Measurements from ENCODE around the gene PTGES.
"Not testable (repeated sequence)": the region's sequence is repeated elsewhere in the genome, so short reads cannot be mapped to it uniquely, and the experiment has no call there.

Gene PTGES

DNA sequence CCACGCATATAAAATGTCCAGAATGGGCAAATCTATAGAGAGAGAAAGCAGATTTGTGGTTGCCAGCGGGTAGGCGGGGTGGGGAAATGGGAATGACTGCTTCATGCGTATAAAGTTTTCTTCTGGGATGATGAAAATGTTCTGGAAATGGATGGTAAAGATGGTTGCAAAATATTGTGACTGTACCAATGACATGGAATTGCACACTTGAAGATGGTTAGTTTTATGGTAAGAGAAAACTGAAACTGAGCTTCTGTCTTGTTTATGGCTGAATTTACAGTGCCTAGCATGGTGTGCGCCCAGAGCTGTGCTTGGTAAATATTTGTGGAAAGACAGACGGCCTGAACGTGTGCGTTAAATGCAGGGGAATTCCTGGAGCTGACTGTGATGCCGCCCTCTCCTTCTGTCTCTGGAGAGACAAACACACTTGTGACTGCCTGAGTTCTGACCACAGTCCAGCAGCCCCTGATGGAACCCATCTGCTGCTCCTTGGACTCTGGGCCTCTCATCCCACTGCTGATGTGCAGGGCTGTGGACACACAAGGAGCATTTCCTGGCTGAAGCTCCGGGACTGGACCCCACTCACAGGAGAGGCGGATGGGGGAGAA, 8.6 kb upstream of the PTGES start:
- peak; percentile 99 for DNase-seq
- Histone ChIP-seq H2BK12ac (ENCODE audit: low read length in 2 of 2) (peak overlapping the region; percentile 76 to 100), H3K4me1 (ENCODE audit: control insufficient read depth, insufficient read depth, low read depth, low read length) (peaks cover 11% of the 10 kb centered on the region), H4K8ac (ENCODE audit: low read length) (peak overlapping the region; percentile 79), H3K4me2 (ENCODE audit: low read length, poor library complexity, severe bottlenecking) (no peak overlapping the region), H2BK15ac (ENCODE audit: low read depth, poor library complexity, severe bottlenecking) (no peak overlapping the region), H2BK120ac (ENCODE audit: low read depth, low read length) (peak overlapping the region; percentile 73), H2AFZ (ENCODE audit: low read depth, low read length) (peak overlapping the region; percentile 19), H3K27me3 (ENCODE audit: control insufficient read depth in 1 of 2, insufficient read depth in 1 of 2, low read length in 2 of 2) (peaks cover 0 to under 1% of the 10 kb centered on the region in 2 experiments), H3K4ac (ENCODE audit: low read depth in 1 of 2, low read length in 2 of 2) (peak overlapping the region in 1 of 2 experiments; percentile 95), H3K79me1 (replicated peaks; ENCODE audit: low read length, poor library complexity, severe bottlenecking) (no peaks in the 10 kb centered on the region), H2AK5ac (ENCODE audit: low read length, severe bottlenecking) (no peak overlapping the region), H3K36me3 (ENCODE audit: control insufficient read depth in 1 of 2, insufficient read depth in 2 of 2, low read depth in 1 of 2, low read length in 2 of 2) (no peaks in the 10 kb centered on the region), H3K23ac (ENCODE audit: low read length in 2 of 2) (no peak overlapping the region), H2BK5ac (ENCODE audit: low read depth, low read length, poor library complexity, severe bottlenecking) (no peak overlapping the region), H3K18ac (ENCODE audit: low read depth in 1 of 2, low read length in 2 of 2) (peak overlapping the region; percentile 84 to 100), H4K91ac (ENCODE audit: low read length) (peak overlapping the region; percentile 84), H3K9ac (ENCODE audit: low read length) (peak overlapping the region; percentile 86), H3K27ac (ENCODE audit: low read length, poor library complexity, severe bottlenecking) (no peak overlapping the region), H3K14ac (ENCODE audit: low read length in 2 of 2) (no peak overlapping the region), H3K9me3 (ENCODE audit: control insufficient read depth, low read length) (no peaks in the 10 kb centered on the region), H3K4me3 (ENCODE audit: insufficient read depth in 1 of 2, low read depth in 1 of 2, low read length in 2 of 2) (peak overlapping the region in 1 of 2 experiments; percentile 53)
- 36% methylated on average over 11 of the region's 11 CpGs for WGBS

GRCh38 chr9:129760784-129761183, 7.9 kb upstream of the PTGES start:
- not testable (repeated sequence) for H4K8ac ChIP-seq (ENCODE audit: low read length); H3K79me1 ChIP-seq (replicated peaks; ENCODE audit: low read length, poor library complexity, severe bottlenecking); DNase-seq; H2BK5ac ChIP-seq (ENCODE audit: low read depth, low read length, poor library complexity, severe bottlenecking); H4K91ac ChIP-seq (ENCODE audit: low read length); H2AK5ac ChIP-seq (ENCODE audit: low read length, severe bottlenecking); H3K4me3 ChIP-seq (ENCODE audit: insufficient read depth in 1 of 2, low read depth in 1 of 2, low read length in 2 of 2); H3K4ac ChIP-seq (ENCODE audit: low read depth in 1 of 2, low read length in 2 of 2); H2BK15ac ChIP-seq (ENCODE audit: low read depth, poor library complexity, severe bottlenecking); H3K23ac ChIP-seq (ENCODE audit: low read length in 2 of 2); H2AFZ ChIP-seq (ENCODE audit: low read depth, low read length); H3K27ac ChIP-seq (ENCODE audit: low read length, poor library complexity, severe bottlenecking); H3K27me3 ChIP-seq (ENCODE audit: control insufficient read depth in 1 of 2, insufficient read depth in 1 of 2, low read length in 2 of 2); H3K9me3 ChIP-seq (ENCODE audit: control insufficient read depth, low read length); H3K14ac ChIP-seq (ENCODE audit: low read length in 2 of 2); H3K4me2 ChIP-seq (ENCODE audit: low read length, poor library complexity, severe bottlenecking); H3K36me3 ChIP-seq (ENCODE audit: control insufficient read depth in 1 of 2, insufficient read depth in 2 of 2, low read depth in 1 of 2, low read length in 2 of 2)
- Histone ChIP-seq H3K9ac (ENCODE audit: low read length) (peak overlapping the region; percentile 86), H2BK12ac (ENCODE audit: low read length in 2 of 2) (peak overlapping the region in 1 of 2 experiments; percentile 76), H2BK120ac (ENCODE audit: low read depth, low read length) (peak overlapping the region; percentile 73), H3K4me1 (ENCODE audit: control insufficient read depth, insufficient read depth, low read depth, low read length) (peaks cover 11% of the 10 kb centered on the region), H3K18ac (ENCODE audit: low read depth in 1 of 2, low read length in 2 of 2) (peak overlapping the region in 1 of 2 experiments; percentile 6)
- 96% methylated on average over 5 of the region's 7 CpGs for WGBS

GRCh38 chr9:129759804-129760502, 7.1 kb upstream of the PTGES start:
- peak overlapping the region in 1 of 2 experiments; percentile 87 for H3K14ac ChIP-seq (ENCODE audit: low read length in 2 of 2)
- H3K9me3 ChIP-seq (ENCODE audit: control insufficient read depth, low read length), result no peaks in the 10 kb centered on the region
- H3K36me3 ChIP-seq (ENCODE audit: control insufficient read depth in 1 of 2, insufficient read depth in 2 of 2, low read depth in 1 of 2, low read length in 2 of 2), result no peaks in the 10 kb centered on the region
- H3K9ac ChIP-seq (ENCODE audit: low read length), result peak overlapping the region; percentile 45
- H2AFZ ChIP-seq (ENCODE audit: low read depth, low read length), result no peak overlapping the region
- H3K23ac ChIP-seq (ENCODE audit: low read length in 2 of 2), result no peak overlapping the region
- peak overlapping the region in 1 of 2 experiments; percentile 71 for H3K4ac ChIP-seq (ENCODE audit: low read depth in 1 of 2, low read length in 2 of 2)
- no peak overlapping the region for H2BK5ac ChIP-seq (ENCODE audit: low read depth, low read length, poor library complexity, severe bottlenecking)
- H2BK15ac ChIP-seq (ENCODE audit: low read depth, poor library complexity, severe bottlenecking), result peak overlapping the region; percentile 4
- H2AK5ac ChIP-seq (ENCODE audit: low read length, severe bottlenecking), result no peak overlapping the region
- H4K91ac ChIP-seq (ENCODE audit: low read length), result no peak overlapping the region
- H2BK12ac ChIP-seq (ENCODE audit: low read length in 2 of 2), result peak overlapping the region; percentile 51 to 99
- no peak for DNase-seq
- H3K79me1 ChIP-seq (replicated peaks; ENCODE audit: low read length, poor library complexity, severe bottlenecking), result no peaks in the 10 kb centered on the region
- WGBS, result 82% methylated on average over 13 of the region's 13 CpGs
- H3K27ac ChIP-seq (ENCODE audit: low read length, poor library complexity, severe bottlenecking), result no peak overlapping the region
- H4K8ac ChIP-seq (ENCODE audit: low read length), result no peak overlapping the region
- peaks cover 11% of the 10 kb centered on the region for H3K4me1 ChIP-seq (ENCODE audit: control insufficient read depth, insufficient read depth, low read depth, low read length)
- no peak overlapping the region for H3K4me3 ChIP-seq (ENCODE audit: insufficient read depth in 1 of 2, low read depth in 1 of 2, low read length in 2 of 2)
- no peak overlapping the region for H3K4me2 ChIP-seq (ENCODE audit: low read length, poor library complexity, severe bottlenecking)
- H2BK120ac ChIP-seq (ENCODE audit: low read depth, low read length), result peak overlapping the region; percentile 51
- peak overlapping the region in 1 of 2 experiments; percentile 37 for H3K18ac ChIP-seq (ENCODE audit: low read depth in 1 of 2, low read length in 2 of 2)
- H3K27me3 ChIP-seq (ENCODE audit: control insufficient read depth in 1 of 2, insufficient read depth in 1 of 2, low read length in 2 of 2), result peaks cover 0 to 7% of the 10 kb centered on the region in 2 experiments

GRCh38 chr9:129759319-129759718, 6.5 kb upstream of the PTGES start:
- Histone ChIP-seq H2BK12ac (ENCODE audit: low read length in 2 of 2) (peak overlapping the region in 1 of 2 experiments; percentile 99), H2BK5ac (ENCODE audit: low read depth, low read length, poor library complexity, severe bottlenecking) (no peak overlapping the region), H3K27ac (ENCODE audit: low read length, poor library complexity, severe bottlenecking) (no peak overlapping the region), H2BK15ac (ENCODE audit: low read depth, poor library complexity, severe bottlenecking) (peak overlapping the region; percentile 49), H2AK5ac (ENCODE audit: low read length, severe bottlenecking) (no peak overlapping the region), H3K9ac (ENCODE audit: low read length) (peak overlapping the region; percentile 45), H3K9me3 (ENCODE audit: control insufficient read depth, low read length) (no peaks in the 10 kb centered on the region), H3K18ac (ENCODE audit: low read depth in 1 of 2, low read length in 2 of 2) (peak overlapping the region; percentile 38 to 87), H2AFZ (ENCODE audit: low read depth, low read length) (no peak overlapping the region), H3K4me3 (ENCODE audit: insufficient read depth in 1 of 2, low read depth in 1 of 2, low read length in 2 of 2) (no peak overlapping the region), H3K4me2 (ENCODE audit: low read length, poor library complexity, severe bottlenecking) (no peak overlapping the region), H3K36me3 (ENCODE audit: control insufficient read depth in 1 of 2, insufficient read depth in 2 of 2, low read depth in 1 of 2, low read length in 2 of 2) (no peaks in the 10 kb centered on the region), H3K23ac (ENCODE audit: low read length in 2 of 2) (no peak overlapping the region), H3K27me3 (ENCODE audit: control insufficient read depth in 1 of 2, insufficient read depth in 1 of 2, low read length in 2 of 2) (peaks cover 0 to 7% of the 10 kb centered on the region in 2 experiments), H3K79me1 (replicated peaks; ENCODE audit: low read length, poor library complexity, severe bottlenecking) (no peaks in the 10 kb centered on the region), H3K4ac (ENCODE audit: low read depth in 1 of 2, low read length in 2 of 2) (peak overlapping the region; percentile 52 to 67), H3K14ac (ENCODE audit: low read length in 2 of 2) (peak overlapping the region in 1 of 2 experiments; percentile 29), H2BK120ac (ENCODE audit: low read depth, low read length) (no peak overlapping the region), H3K4me1 (ENCODE audit: control insufficient read depth, insufficient read depth, low read depth, low read length) (peaks cover 11% of the 10 kb centered on the region), H4K8ac (ENCODE audit: low read length) (no peak overlapping the region), H4K91ac (ENCODE audit: low read length) (no peak overlapping the region)
- no peak for DNase-seq
- 100% methylated on average over 2 of the region's 4 CpGs for WGBS

All from mesenchymal stem cell (in vitro differentiated cells and primary cell).